H1 (cell line): ENCODE data around the gene AFF4. TPM values are rescaled to one million over a fixed set of nuclear protein-coding genes. Genes with fewer than 3 reads are reported as not detected.

Source experiments
- CBX5 ChIP-seq: fragments of 300-800, 300-1000 bp; sonication (generic); IDR thresholded peaks from 2 replicates; pipeline ENCODE4 v1.7.1; 2016; ENCODE audit warnings: antibody characterized with exemption, low read length, low read depth
- CHD1 ChIP-seq: IDR thresholded peaks from 2 replicates; pipeline ENCODE4 v1.6.1; 2012; ENCODE audit warnings: low read depth, low read length, improper control_type of control experiment
- EGR1 ChIP-seq: IDR thresholded peaks from 2 replicates; pipeline ENCODE4 v1.6.1; 2011; ENCODE audit warnings: low read depth, low read length, borderline replicate concordance
- EP300 ChIP-seq, 2 experiments: IDR thresholded peaks; 1 replicate in 1 of 2; 2 replicates in 1 of 2; pipeline ENCODE4 v1.6.1; 2011 to 2012; ENCODE audit warnings: low read depth in 2 of 2, low read length in 2 of 2, mild to moderate bottlenecking in 2 of 2, borderline replicate concordance in 1 of 2, inconsistent platforms in 1 of 2, moderate library complexity in 1 of 2
- PHF8 ChIP-seq: fragments of 200-600 bp; sonication (generic); conservative IDR thresholded peaks from 2 replicates; pipeline ENCODE4 v1.7.1; 2012; ENCODE audit warnings: low read depth, mild to moderate bottlenecking, inconsistent platforms, low read length, moderate library complexity
- RAD21 ChIP-seq, 2 experiments: IDR thresholded peaks in 1 of 2; conservative IDR thresholded peaks in 1 of 2; 2 replicates each; pipeline ENCODE4 v1.6.1; 2011; ENCODE audit warnings: low read depth in 2 of 2, low read length in 2 of 2, improper control_type of control experiment in 1 of 2, inconsistent platforms in 1 of 2, mild to moderate bottlenecking in 1 of 2, moderate library complexity in 1 of 2
- SIRT6 ChIP-seq: IDR thresholded peaks from one replicate; pipeline ENCODE4 v1.7.1; 2012; ENCODE audit warnings: low read length, inconsistent platforms
- SP4 ChIP-seq: IDR thresholded peaks from 2 replicates; pipeline ENCODE4 v1.6.1; 2012; ENCODE audit warnings: low read length, inconsistent platforms
- TCF12 ChIP-seq: IDR thresholded peaks from 2 replicates; pipeline ENCODE4 v1.6.1; 2011; ENCODE audit warnings: low read depth, mild to moderate bottlenecking, low read length
- YY1 ChIP-seq: IDR thresholded peaks from 2 replicates; pipeline ENCODE4 v1.6.1; 2011; ENCODE audit warnings: low read depth, mild to moderate bottlenecking, low read length
- polyA plus RNA-seq, 7 experiments: library from polyadenylated mRNA; depleted of rRNA in 3 of 7; stranded (reverse) in 5 of 7; unstranded in 2 of 7; fragments of >200 nt in 5 of 7; fragments of 200-250 nt in 2 of 7; gene quantifications; 1 replicate in 5 of 7; 2 replicates in 1 of 7; 4 replicates in 1 of 7; pipeline versions ENCODE4 v1.2.1 to v1.2.3, GENCODE V29; 2011 to 2013; ENCODE audit warnings: missing spikeins in 2 of 7, mixed read lengths in 2 of 7
- total RNA-seq: library from RNA; stranded (reverse); fragmentation: NEBNext Ultra II Directional; extraction: Animal tissue kit (Norgen Biotek cat#: 25700); gene quantifications from 2 replicates; pipeline ENCODE4 v1.2.1, GENCODE V29; 2021

AFF4 gene
- total and polyA plus RNA-seq, 2 of the 8 experiments (the other 6 are each of a cell fraction or from before 2014, with no cell fraction given), result 12.0 to 61.4 TPM

GRCh38 chr5:132877938-132878337 lies 85.5 kb downstream of the AFF4 start (continued):
- TF ChIP-seq EGR1 (no peak), CBX5 (no peak), PHF8 (no peak), RAD21 (IDR thresholded peaks at IDR 0.05 in 1 of 2, conservative IDR thresholded peaks at IDR 0.05 in 1 of 2; ENCODE audit: low read depth in 2 of 2, low read length in 2 of 2) (no peak), SIRT6 (no peak), CHD1 (no peak), SP4 (no peak), EP300 (IDR thresholded peaks at IDR 0.05; ENCODE audit: borderline replicate concordance in 1 of 2, low read depth in 2 of 2, low read length in 2 of 2) (no peak), TCF12 (no peak), YY1 (no peak)
